Activated naive CD8-positive, alpha-beta T cell treated with anti-CD3 and anti-CD28 coated beads, Interleukin-2, amount 10 ng/mL, durations not matched to agents 7 days and 5 days (primary cell): ENCODE measurements around the gene EPDR1. TPM values are rescaled to one million over a fixed set of nuclear protein-coding genes. Genes with fewer than 3 reads are reported as not detected.
A peak's percentile ranks its signal among the peaks of the same experiment; 100 is the strongest.

Experiments used
- ATAC-seq: fragments of 150-1000 bp; cut with Tn5 transposase; one replicate; pipeline ENCODE4 v1.10.0; 2021; ENCODE audit warnings: low read depth, moderate library complexity
- POLR2A ChIA-PET: fragments of 350-600 bp; sonication (Branson Sonifier 250); formaldehyde crosslinking; loops from one replicate; lab custom pipeline; 2021; ENCODE audit warnings: antibody characterized with exemption; lab: Charles Lee
- DNase-seq: peaks from one replicate; pipeline ENCODE4 v3.0.0; 2021
- H3K27ac Mint-ChIP-seq: one replicate; pipeline ENCODE4 v1.8.0; 2022; ENCODE audit warnings: mild to moderate bottlenecking, mixed read lengths
- H3K27me3 Mint-ChIP-seq: one replicate; pipeline ENCODE4 v1.8.0; 2022; ENCODE audit warnings: mild to moderate bottlenecking, moderate library complexity, mixed read lengths
- H3K36me3 Mint-ChIP-seq: one replicate; pipeline ENCODE4 v1.8.0; 2021; ENCODE audit warnings: mild to moderate bottlenecking, mixed read lengths
- H3K4me1 Mint-ChIP-seq: one replicate; pipeline ENCODE4 v1.8.0; 2021; ENCODE audit warnings: mixed read lengths
- H3K4me3 Mint-ChIP-seq: one replicate; pipeline ENCODE4 v1.8.0; 2022; ENCODE audit warnings: mild to moderate bottlenecking, moderate library complexity, mixed read lengths
- H3K9me3 Mint-ChIP-seq: one replicate; pipeline ENCODE4 v1.8.0; 2021; ENCODE audit warnings: mixed read lengths
- total RNA-seq, 2 experiments: library from RNA; stranded (reverse); gene quantifications; one replicate each; pipeline ENCODE4 v1.2.3, GENCODE V29; 2021

EPDR1 gene
- total RNA-seq, 2 experiments from 2014 or later, result 0.25 to 0.26 TPM

- Mint-ChIP-seq H3K27ac (no peak overlapping the region), H3K4me1 (peaks cover 10% of the 10 kb centered on the region), H3K27me3 (peaks cover 76% of the 10 kb centered on the region), H3K9me3 (no peaks in the 10 kb centered on the region), H3K36me3 (no peaks in the 10 kb centered on the region), H3K4me3 (no peak overlapping the region)
- ATAC-seq, result no peak
- no peak for DNase-seq
- POLR2A ChIA-PET, result no interaction called here
Observed at GRCh38 chr7:37918526-37918925, 1.9 kb upstream of the EPDR1 start.

DNA sequence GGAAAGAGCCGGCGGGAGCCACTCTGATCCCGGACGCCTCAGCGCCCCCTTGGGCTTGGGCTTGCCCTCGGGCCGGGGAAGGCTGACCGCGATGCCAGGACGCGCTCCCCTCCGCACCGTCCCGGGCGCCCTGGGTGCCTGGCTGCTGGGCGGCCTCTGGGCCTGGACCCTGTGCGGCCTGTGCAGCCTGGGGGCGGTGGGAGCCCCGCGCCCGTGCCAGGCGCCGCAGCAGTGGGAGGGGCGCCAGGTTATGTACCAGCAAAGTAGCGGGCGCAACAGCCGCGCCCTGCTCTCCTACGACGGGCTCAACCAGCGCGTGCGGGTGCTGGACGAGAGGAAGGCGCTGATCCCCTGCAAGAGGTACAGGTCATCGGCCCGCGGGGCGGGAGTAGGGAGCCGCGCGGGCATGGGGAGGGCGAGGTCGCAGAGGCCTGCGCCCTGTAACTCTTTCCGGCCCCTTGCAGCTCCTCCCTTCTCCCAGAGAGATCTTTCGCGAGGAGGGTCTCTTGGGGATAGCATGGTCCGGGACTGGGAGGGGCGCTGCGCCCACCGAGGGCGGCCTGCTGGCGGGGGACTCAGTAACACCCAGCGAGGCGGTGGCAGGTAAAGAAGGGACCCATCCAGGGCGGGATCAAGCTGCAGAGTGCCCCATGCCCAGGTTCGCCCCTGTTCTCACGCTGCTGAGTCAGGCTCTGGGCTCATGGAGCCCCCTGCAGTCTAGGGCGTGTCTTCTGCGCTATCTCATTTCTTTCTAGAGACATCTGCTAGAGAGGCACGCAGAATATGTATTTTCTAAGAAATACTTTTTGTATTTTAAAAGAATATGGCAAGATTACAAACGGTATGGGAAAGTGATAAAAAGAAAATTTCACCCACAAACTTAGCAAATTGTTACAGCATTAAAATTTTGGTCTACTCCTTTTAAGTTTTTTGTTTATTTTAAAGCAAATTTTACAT, 687 bp downstream of the EPDR1 start:
- H3K9me3 Mint-ChIP-seq, result peaks cover under 1% of the 10 kb centered on the region
- H3K27ac Mint-ChIP-seq, result no peak overlapping the region
- peaks cover 7% of the 10 kb centered on the region for H3K4me1 Mint-ChIP-seq
- peak overlapping the region; percentile 77 for H3K4me3 Mint-ChIP-seq
- H3K27me3 Mint-ChIP-seq, result peaks cover 60% of the 10 kb centered on the region
- POLR2A ChIA-PET, result no interaction called here
- ATAC-seq (peak; percentile 55), DNase-seq (peak; percentile 37)
- no peaks in the 10 kb centered on the region for H3K36me3 Mint-ChIP-seq

DNA sequence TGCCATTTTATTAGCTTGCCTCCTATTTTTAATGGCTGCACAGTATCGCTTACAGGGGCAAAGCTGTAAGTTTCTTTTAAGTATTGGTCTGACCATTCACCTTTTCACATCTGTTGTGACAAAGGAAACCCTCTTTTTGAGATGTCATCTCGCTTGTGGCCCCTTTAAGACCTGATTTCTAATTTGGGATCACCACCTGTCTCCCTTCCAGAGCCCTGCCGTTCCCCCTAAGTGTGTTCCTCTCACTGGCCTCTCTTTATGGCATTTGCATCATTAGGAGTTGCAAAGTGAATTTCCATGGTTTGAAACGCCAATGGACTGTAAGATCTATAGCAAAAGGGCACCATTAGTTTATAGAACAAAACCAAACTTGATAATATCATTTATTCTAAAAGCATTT, 1.4 kb downstream of the EPDR1 start:
- DNase-seq (no peak), ATAC-seq (no peak)
- Mint-ChIP-seq H3K4me1 (peaks cover 7% of the 10 kb centered on the region), H3K9me3 (peaks cover 2% of the 10 kb centered on the region), H3K27ac (no peak overlapping the region), H3K36me3 (no peaks in the 10 kb centered on the region), H3K27me3 (peaks cover 57% of the 10 kb centered on the region), H3K4me3 (no peak overlapping the region)
- POLR2A ChIA-PET, result no interaction called here

GRCh38 chr7:37923996-37924395, 3.6 kb downstream of the EPDR1 start:
- DNase-seq, result no peak
- no peak for ATAC-seq
- Mint-ChIP-seq H3K9me3 (peaks cover 2% of the 10 kb centered on the region), H3K36me3 (no peaks in the 10 kb centered on the region), H3K27ac (no peak overlapping the region), H3K4me1 (peaks cover 6% of the 10 kb centered on the region), H3K27me3 (peaks cover 36% of the 10 kb centered on the region), H3K4me3 (no peak overlapping the region)
- POLR2A ChIA-PET, result no interaction called here

DNA sequence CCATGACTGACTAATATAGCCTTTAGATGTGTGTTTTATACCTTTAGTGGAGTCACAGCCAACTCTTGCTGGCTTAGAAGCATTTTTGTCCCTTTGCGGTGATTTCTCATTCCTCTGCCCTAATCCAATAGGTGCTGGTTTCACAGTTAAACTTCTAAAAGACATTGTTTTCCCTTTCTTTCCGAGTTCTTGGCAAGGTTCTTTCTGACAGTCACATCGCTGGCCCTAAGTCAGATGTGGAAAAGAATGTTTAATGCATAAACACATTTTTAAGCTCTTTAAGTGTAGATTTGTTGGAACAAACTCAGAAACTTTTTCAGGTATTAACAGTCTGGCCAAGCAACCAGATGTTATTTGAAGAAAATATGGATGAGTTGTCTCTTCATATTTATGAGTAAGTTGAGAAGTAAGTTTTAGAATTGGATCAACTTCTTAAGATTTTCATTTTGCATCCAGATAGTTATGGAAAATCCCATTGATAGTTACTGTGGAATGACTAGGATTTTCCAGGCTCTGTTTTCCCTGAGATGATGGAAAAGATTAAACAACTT, 4.1 kb downstream of the EPDR1 start:
- H3K27ac Mint-ChIP-seq, result no peak overlapping the region
- no peak for DNase-seq
- H3K27me3 Mint-ChIP-seq, result peaks cover 30% of the 10 kb centered on the region
- no peaks in the 10 kb centered on the region for H3K36me3 Mint-ChIP-seq
- POLR2A ChIA-PET, result no interaction called here
- ATAC-seq, result no peak
- peaks cover 6% of the 10 kb centered on the region for H3K4me1 Mint-ChIP-seq
- H3K4me3 Mint-ChIP-seq, result no peak overlapping the region
- peaks cover 2% of the 10 kb centered on the region for H3K9me3 Mint-ChIP-seq

DNA sequence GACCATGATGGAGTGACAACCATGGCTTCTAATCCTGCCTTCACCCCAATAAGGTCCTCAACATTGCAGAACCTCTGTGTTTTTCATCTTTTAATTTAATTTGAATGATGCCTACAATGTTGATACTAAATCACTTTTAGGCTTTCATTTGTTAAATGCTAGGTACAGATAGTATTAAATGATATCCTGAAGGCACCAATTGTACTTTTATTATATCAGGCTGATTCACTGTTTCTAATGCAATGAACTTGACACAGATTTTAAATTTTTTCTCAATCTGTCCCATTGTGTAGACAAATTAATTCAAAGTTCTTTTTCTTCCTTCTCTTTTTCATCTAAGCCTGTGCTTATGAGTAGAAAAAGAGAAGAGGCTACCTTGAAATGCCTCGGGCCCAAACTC, 5.2 kb downstream of the EPDR1 start:
- POLR2A ChIA-PET, result no interaction called here
- Mint-ChIP-seq H3K9me3 (peaks cover 2% of the 10 kb centered on the region), H3K4me1 (peaks cover 3% of the 10 kb centered on the region), H3K4me3 (no peak overlapping the region), H3K36me3 (no peaks in the 10 kb centered on the region), H3K27ac (no peak overlapping the region), H3K27me3 (peaks cover 20% of the 10 kb centered on the region)
- DNase-seq (no peak), ATAC-seq (no peak)

DNA sequence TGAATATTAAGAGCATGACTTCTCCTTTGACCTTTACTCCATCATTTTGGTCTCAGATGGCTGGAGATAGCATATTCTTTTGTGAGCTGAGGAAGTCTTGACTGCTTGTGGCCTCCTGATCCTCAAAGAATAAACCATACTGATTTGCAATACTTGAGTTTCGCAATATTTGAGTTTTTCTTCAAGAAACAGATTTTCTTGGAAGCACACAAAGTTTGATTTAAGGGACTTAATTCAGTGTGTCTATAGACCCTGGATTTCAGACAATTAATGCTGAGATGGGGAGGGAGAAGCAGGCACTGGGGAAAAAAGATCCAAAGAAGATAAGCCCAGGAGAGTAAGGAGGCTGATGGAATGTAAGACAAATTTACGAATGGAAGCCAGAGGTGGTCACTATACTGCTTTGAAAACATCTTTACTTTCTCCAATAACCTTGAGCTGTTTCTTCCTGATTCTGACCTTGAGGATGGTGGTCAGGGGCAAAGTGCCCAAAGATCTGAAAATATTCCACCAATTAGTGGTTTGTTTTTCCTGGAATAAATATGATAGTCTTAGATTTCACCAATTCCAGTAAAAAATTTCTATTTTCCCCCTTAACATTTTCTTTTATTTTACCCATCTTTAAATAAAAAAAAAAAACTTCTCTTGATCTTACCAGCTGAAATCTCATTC, 7.5 kb downstream of the EPDR1 start:
- peaks cover 5% of the 10 kb centered on the region for H3K27me3 Mint-ChIP-seq
- DNase-seq (no peak), ATAC-seq (no peak)
- H3K9me3 Mint-ChIP-seq, result peaks cover 2% of the 10 kb centered on the region
- no peaks in the 10 kb centered on the region for H3K36me3 Mint-ChIP-seq
- H3K27ac Mint-ChIP-seq, result no peak overlapping the region
- POLR2A ChIA-PET, result no interaction called here
- H3K4me1 Mint-ChIP-seq, result no peaks in the 10 kb centered on the region
- no peak overlapping the region for H3K4me3 Mint-ChIP-seq

GRCh38 chr7:37928878-37929277, 8.4 kb downstream of the EPDR1 start:
- Mint-ChIP-seq H3K9me3 (peaks cover 2% of the 10 kb centered on the region), H3K4me3 (no peak overlapping the region), H3K27me3 (no peaks in the 10 kb centered on the region), H3K27ac (no peak overlapping the region), H3K4me1 (no peaks in the 10 kb centered on the region), H3K36me3 (no peaks in the 10 kb centered on the region)
- DNase-seq, result no peak
- ATAC-seq, result no peak
- POLR2A ChIA-PET, result no interaction called here

DNA sequence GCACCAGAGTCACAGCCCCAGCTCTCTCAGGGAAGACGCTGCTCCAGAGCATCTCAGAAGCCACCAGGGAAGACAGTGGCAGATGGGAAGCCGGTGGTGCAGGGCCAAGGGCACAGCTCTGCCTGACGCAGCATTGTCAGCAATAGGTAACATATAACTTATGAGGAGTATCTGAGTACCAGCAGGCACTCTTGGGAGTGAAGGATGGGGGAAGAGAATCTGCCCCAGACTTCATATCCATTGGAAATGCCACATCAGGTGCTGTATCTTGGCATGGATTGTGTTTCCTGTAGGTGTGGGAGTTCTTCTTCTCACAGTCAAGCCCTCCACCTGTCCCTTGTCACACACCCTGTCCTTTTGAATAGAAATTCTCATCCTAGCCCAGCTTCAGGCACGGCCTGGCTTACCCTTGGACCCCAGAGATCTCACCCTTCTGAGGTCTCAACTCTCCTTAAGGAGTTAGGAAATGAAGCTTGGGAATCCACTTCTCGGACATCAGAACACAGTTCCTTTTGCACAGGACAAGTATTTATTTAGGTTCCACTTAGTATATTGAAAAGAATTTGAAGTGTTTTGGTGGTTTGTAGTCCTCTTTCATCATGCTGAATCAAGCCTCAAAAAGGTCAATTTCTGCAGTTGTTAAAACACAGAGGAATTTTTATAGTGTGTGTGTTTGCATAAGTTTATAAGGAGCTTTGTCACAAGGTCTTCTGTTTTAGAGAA, 9.9 kb downstream of the EPDR1 start:
- no peaks in the 10 kb centered on the region for H3K36me3 Mint-ChIP-seq
- H3K9me3 Mint-ChIP-seq, result peaks cover 2% of the 10 kb centered on the region
- DNase-seq (no peak), ATAC-seq (no peak)
- no peak overlapping the region for H3K4me3 Mint-ChIP-seq
- H3K27ac Mint-ChIP-seq, result no peak overlapping the region
- POLR2A ChIA-PET, result no interaction called here
- no peaks in the 10 kb centered on the region for H3K4me1 Mint-ChIP-seq
- H3K27me3 Mint-ChIP-seq, result no peaks in the 10 kb centered on the region

- no peak overlapping the region for H3K4me3 Mint-ChIP-seq
- DNase-seq (no peak), ATAC-seq (no peak)
- no peaks in the 10 kb centered on the region for H3K9me3 Mint-ChIP-seq
- H3K4me1 Mint-ChIP-seq, result no peaks in the 10 kb centered on the region
- POLR2A ChIA-PET, result no interaction called here
- H3K27ac Mint-ChIP-seq, result no peak overlapping the region
- H3K27me3 Mint-ChIP-seq, result no peaks in the 10 kb centered on the region
- H3K36me3 Mint-ChIP-seq, result no peaks in the 10 kb centered on the region
Observed at GRCh38 chr7:37932543-37932942, 12.1 kb downstream of the EPDR1 start.

DNA sequence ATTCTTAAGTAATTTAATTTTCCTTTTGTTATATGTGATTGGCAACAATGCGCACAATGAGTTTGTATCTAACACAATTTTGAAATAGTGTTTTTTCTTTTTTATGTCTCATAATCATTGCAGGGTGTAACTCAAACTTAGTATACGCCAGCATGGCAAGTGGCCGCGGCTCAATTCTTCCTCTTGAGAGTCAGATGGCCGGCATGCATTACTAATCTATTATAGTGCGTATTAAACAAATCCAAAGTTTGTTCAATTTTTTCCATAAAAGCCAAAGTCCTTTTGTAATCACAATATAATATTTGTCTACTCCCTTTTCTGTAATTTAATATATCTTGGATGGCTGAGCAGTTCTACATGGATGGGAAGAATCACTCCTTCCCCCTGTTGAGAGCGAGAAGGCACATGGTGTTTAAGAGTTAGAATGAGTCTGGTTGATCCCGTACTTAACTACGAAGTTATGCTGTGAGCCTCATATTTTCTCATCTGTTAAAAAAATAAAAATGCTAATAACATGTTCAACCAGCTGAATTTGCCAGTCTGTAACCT, 12.7 kb downstream of the EPDR1 start:
- Mint-ChIP-seq H3K4me3 (no peak overlapping the region), H3K36me3 (no peaks in the 10 kb centered on the region), H3K9me3 (no peaks in the 10 kb centered on the region), H3K4me1 (no peaks in the 10 kb centered on the region), H3K27me3 (no peaks in the 10 kb centered on the region), H3K27ac (no peak overlapping the region)
- ATAC-seq, result no peak
- no peak for DNase-seq
- POLR2A ChIA-PET, result no interaction called here

DNA sequence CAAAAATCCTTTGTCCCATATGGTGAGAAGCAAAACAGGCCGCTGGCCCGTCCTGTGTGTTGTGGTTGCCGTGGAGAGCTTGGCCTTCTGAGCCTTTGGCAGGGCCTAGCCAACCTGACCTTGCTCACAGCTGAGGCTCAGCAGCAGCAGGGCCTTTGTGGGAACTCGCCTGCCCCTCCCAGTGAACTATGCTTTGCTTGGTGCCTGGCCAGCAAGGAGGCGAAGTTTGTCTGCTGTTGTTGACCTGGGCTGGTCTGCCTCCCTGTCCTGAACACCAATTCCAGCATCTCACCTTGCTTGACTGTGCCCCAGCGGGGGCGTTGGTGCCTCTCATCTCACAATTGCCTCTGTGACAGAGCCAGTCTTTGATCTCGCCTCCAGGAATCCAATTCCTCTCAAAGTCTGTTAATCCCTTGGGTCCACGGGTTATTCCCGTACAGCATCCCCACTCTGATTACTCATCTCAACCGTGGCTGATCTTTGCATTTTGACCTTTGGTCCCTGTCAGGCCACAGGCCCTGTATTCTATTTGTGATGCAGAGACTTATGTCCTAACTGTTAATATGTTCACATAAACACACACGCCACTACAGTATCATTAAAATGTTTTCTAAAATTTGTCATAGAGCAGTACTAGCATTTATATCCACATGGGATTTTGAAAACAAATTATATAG, 22.6 kb downstream of the EPDR1 start:
- Mint-ChIP-seq H3K4me3 (no peak overlapping the region), H3K36me3 (no peaks in the 10 kb centered on the region)

More for the DNA sequence above, 22.6 kb downstream of the EPDR1 start:
- POLR2A ChIA-PET, result no interaction called here
- no peaks in the 10 kb centered on the region for H3K4me1 Mint-ChIP-seq
- no peaks in the 10 kb centered on the region for H3K27me3 Mint-ChIP-seq
- no peak overlapping the region for H3K27ac Mint-ChIP-seq
- ATAC-seq (no peak), DNase-seq (no peak)
- no peaks in the 10 kb centered on the region for H3K9me3 Mint-ChIP-seq
